Sigmoid colon (tissue), 4 donors: ENCODE measurements around the gene RAD54L2.
"Not testable (repeated sequence)": the region's sequence is repeated elsewhere in the genome, so short reads cannot be mapped to it uniquely, and the experiment has no call there.

Experiments used
- EP300 ChIP-seq, 4 donors: sonication (generic); formaldehyde crosslinking; IDR thresholded peaks; one replicate each; pipeline ENCODE4 v1.6.1; 2017; ENCODE audit warnings: antibody characterized with exemption in 4 of 4
- POLR2A ChIP-seq, 2 donors: fragments of 450-650 bp; IDR thresholded peaks; one replicate each; pipeline ENCODE4 v1.6.1; 2016; ENCODE audit warnings: antibody characterized with exemption in 2 of 2, mild to moderate bottlenecking in 2 of 2, moderate library complexity in 2 of 2
- TF ChIP-seq, protein P1 (sequence below), 4 experiments: fragments of 450-650 bp in 3 of 4; fragments of 200-600 bp in 1 of 4; IDR thresholded peaks; one replicate each; pipeline ENCODE4 v1.5.1; 2016 to 2019; ENCODE audit warnings: antibody characterized with exemption in 4 of 4, mild to moderate bottlenecking in 3 of 4, moderate library complexity in 2 of 4

DNA sequence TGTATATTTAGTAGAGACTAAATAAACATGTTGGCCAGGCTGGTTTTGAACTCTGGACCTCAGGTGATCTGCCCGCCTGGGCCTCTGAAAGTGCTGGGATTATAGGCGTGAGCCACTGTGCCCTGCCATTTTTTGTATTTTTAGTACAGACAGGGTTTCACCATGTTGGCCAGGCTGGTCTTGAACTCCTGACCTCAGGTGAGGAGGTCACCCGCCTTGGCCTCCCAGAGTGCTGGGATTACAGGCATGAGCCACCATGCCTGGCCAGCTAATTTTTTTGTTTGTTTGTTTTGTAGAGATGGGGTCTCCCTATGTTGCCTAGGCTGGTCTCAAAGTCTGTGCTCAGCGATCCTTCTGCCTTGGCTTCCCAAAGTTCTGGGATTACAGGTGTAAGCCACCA, 23.9 kb downstream of the RAD54L2 start:
- TF ChIP-seq, protein P1, sequence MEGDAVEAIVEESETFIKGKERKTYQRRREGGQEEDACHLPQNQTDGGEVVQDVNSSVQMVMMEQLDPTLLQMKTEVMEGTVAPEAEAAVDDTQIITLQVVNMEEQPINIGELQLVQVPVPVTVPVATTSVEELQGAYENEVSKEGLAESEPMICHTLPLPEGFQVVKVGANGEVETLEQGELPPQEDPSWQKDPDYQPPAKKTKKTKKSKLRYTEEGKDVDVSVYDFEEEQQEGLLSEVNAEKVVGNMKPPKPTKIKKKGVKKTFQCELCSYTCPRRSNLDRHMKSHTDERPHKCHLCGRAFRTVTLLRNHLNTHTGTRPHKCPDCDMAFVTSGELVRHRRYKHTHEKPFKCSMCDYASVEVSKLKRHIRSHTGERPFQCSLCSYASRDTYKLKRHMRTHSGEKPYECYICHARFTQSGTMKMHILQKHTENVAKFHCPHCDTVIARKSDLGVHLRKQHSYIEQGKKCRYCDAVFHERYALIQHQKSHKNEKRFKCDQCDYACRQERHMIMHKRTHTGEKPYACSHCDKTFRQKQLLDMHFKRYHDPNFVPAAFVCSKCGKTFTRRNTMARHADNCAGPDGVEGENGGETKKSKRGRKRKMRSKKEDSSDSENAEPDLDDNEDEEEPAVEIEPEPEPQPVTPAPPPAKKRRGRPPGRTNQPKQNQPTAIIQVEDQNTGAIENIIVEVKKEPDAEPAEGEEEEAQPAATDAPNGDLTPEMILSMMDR (IDR thresholded peaks at IDR 0.05), result not testable (repeated sequence)
- TF ChIP-seq POLR2A, EP300 (IDR thresholded peaks at IDR 0.05): not testable (repeated sequence)
